IPS-15b (cell line): ENCODE data around the gene FLNA.

ENCODE experiments used
- H3K27me3 ChIP-seq: one replicate; pipeline ENCODE4 v1.6.1; 2013; ENCODE audit warnings: low read length; ENCODE audit not compliant: control insufficient read depth, insufficient read depth
- H3K36me3 ChIP-seq: one replicate; pipeline ENCODE4 v1.6.1; 2013; ENCODE audit warnings: low read length; ENCODE audit not compliant: control insufficient read depth, insufficient read depth
- H3K4me1 ChIP-seq: one replicate; pipeline ENCODE4 v1.6.1; 2013; ENCODE audit warnings: mild to moderate bottlenecking, low read length; ENCODE audit not compliant: control insufficient read depth, insufficient read depth
- H3K4me3 ChIP-seq: one replicate; pipeline ENCODE4 v1.5.1; 2013; ENCODE audit warnings: low read depth, low read length
- H3K9ac ChIP-seq: one replicate; pipeline ENCODE4 v1.6.1; 2013; ENCODE audit warnings: low read depth, mild to moderate bottlenecking, low read length
- H3K9me3 ChIP-seq: one replicate; pipeline ENCODE4 v1.6.1; 2013; ENCODE audit warnings: mild to moderate bottlenecking, low read length; ENCODE audit not compliant: control insufficient read depth, insufficient read depth

FLNA gene

GRCh38 chrX:154360155-154360713 lies 14.2 kb downstream of the FLNA start:
- peaks cover 4% of the 10 kb centered on the region for H3K9me3 ChIP-seq
- no peak overlapping the region for H3K9ac ChIP-seq
- H3K4me3 ChIP-seq: no peak overlapping the region
- peaks cover 92% of the 10 kb centered on the region for H3K36me3 ChIP-seq
- H3K27me3 ChIP-seq: no peaks in the 10 kb centered on the region
- no peaks in the 10 kb centered on the region for H3K4me1 ChIP-seq

GRCh38 chrX:154359362-154360154 lies 14.9 kb downstream of the FLNA start:
- Histone ChIP-seq H3K4me1 (no peaks in the 10 kb centered on the region), H3K4me3 (no peak overlapping the region), H3K36me3 (peaks cover 92% of the 10 kb centered on the region), H3K27me3 (no peaks in the 10 kb centered on the region), H3K9ac (no peak overlapping the region), H3K9me3 (peaks cover 4% of the 10 kb centered on the region)

- Histone ChIP-seq H3K9ac (no peak overlapping the region), H3K4me3 (no peak overlapping the region), H3K36me3 (peaks cover 92% of the 10 kb centered on the region), H3K4me1 (no peaks in the 10 kb centered on the region), H3K9me3 (peaks cover 8% of the 10 kb centered on the region), H3K27me3 (no peaks in the 10 kb centered on the region)
Measured at GRCh38 chrX:154358829-154359228, 15.6 kb downstream of the FLNA start.

GRCh38 chrX:154358011-154358410 lies 16.4 kb downstream of the FLNA start:
- Histone ChIP-seq H3K9ac (no peak overlapping the region), H3K36me3 (peaks cover 97% of the 10 kb centered on the region), H3K9me3 (peaks cover 8% of the 10 kb centered on the region), H3K4me1 (no peaks in the 10 kb centered on the region), H3K27me3 (no peaks in the 10 kb centered on the region), H3K4me3 (no peak overlapping the region)

GRCh38 chrX:154357205-154357604 lies 17.2 kb downstream of the FLNA start:
- no peaks in the 10 kb centered on the region for H3K27me3 ChIP-seq
- no peaks in the 10 kb centered on the region for H3K4me1 ChIP-seq
- peaks cover 97% of the 10 kb centered on the region for H3K36me3 ChIP-seq
- no peak overlapping the region for H3K9ac ChIP-seq
- peaks cover 8% of the 10 kb centered on the region for H3K9me3 ChIP-seq
- H3K4me3 ChIP-seq: no peak overlapping the region

GRCh38 chrX:154356596-154356995 lies 17.8 kb downstream of the FLNA start:
- no peak overlapping the region for H3K4me3 ChIP-seq
- peaks cover 97% of the 10 kb centered on the region for H3K36me3 ChIP-seq
- H3K9me3 ChIP-seq: peaks cover 6% of the 10 kb centered on the region
- no peaks in the 10 kb centered on the region for H3K27me3 ChIP-seq
- no peaks in the 10 kb centered on the region for H3K4me1 ChIP-seq
- no peak overlapping the region for H3K9ac ChIP-seq

- peaks cover 98% of the 10 kb centered on the region for H3K36me3 ChIP-seq
- peaks cover 4% of the 10 kb centered on the region for H3K9me3 ChIP-seq
- H3K4me1 ChIP-seq: no peaks in the 10 kb centered on the region
- H3K9ac ChIP-seq: no peak overlapping the region
- no peaks in the 10 kb centered on the region for H3K27me3 ChIP-seq
- H3K4me3 ChIP-seq: no peak overlapping the region
Measured at GRCh38 chrX:154355776-154356140, 18.7 kb downstream of the FLNA start.

GRCh38 chrX:154355094-154355775 lies 19.2 kb downstream of the FLNA start:
- no peaks in the 10 kb centered on the region for H3K4me1 ChIP-seq
- H3K36me3 ChIP-seq: peaks cover 100% of the 10 kb centered on the region
- no peaks in the 10 kb centered on the region for H3K27me3 ChIP-seq
- H3K4me3 ChIP-seq: no peak overlapping the region
- peaks cover 4% of the 10 kb centered on the region for H3K9me3 ChIP-seq
- no peak overlapping the region for H3K9ac ChIP-seq

- Histone ChIP-seq H3K9ac (no peak overlapping the region), H3K4me1 (no peaks in the 10 kb centered on the region), H3K9me3 (peaks cover 4% of the 10 kb centered on the region), H3K36me3 (peaks cover 100% of the 10 kb centered on the region), H3K27me3 (no peaks in the 10 kb centered on the region), H3K4me3 (no peak overlapping the region)
Measured at GRCh38 chrX:154354516-154354915, 19.9 kb downstream of the FLNA start.

- peaks cover 100% of the 10 kb centered on the region for H3K36me3 ChIP-seq
- H3K9me3 ChIP-seq: peaks cover 4% of the 10 kb centered on the region
- no peaks in the 10 kb centered on the region for H3K4me1 ChIP-seq
- no peak overlapping the region for H3K9ac ChIP-seq
- H3K4me3 ChIP-seq: no peak overlapping the region
- no peaks in the 10 kb centered on the region for H3K27me3 ChIP-seq
Measured at GRCh38 chrX:154354013-154354412, 20.4 kb downstream of the FLNA start.

- Histone ChIP-seq H3K4me1 (no peaks in the 10 kb centered on the region), H3K36me3 (peaks cover 100% of the 10 kb centered on the region)
Measured at GRCh38 chrX:154353172-154353843, 21.1 kb downstream of the FLNA start.

More at GRCh38 chrX:154353172-154353843, 21.1 kb downstream of the FLNA start:
- no peak overlapping the region for H3K4me3 ChIP-seq
- peaks cover 4% of the 10 kb centered on the region for H3K9me3 ChIP-seq
- no peak overlapping the region for H3K9ac ChIP-seq
- no peaks in the 10 kb centered on the region for H3K27me3 ChIP-seq
